Stimulated activated CD8-positive, alpha-beta memory T cell treated with anti-CD3 and anti-CD28 coated beads, Interleukin-4, amount 100 ng/mL, for 4 hours (primary cell): ENCODE measurements around the gene CYFIP2.

Experiments
- DNase-seq, 2 donors: peaks; one replicate each; pipeline ENCODE4 v3.0.0-alpha.2; 2020; ENCODE audit warnings: low read depth in 2 of 2, low spot score in 1 of 2

The CYFIP2 gene

DNA sequence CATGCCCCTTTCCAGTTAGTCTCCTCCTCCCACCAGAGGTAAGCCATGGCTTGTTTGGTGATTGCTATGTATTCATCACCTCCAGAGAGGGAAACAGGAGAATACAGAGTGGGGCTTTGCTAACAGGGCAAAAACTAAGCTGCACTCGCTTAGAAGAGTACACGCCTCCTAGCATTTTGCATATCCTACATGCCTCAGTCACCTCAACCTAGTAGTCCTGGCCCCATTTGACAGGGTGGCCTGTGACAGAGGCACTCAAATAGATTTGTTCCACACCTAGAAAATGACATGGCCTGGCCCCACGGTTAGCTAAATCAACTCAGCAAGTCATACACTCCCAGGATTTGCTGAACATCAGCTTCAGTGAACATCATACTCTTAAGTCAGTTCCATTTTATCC lies 90.7 kb downstream of the CYFIP2 start:
- DNase-seq: no peak

GRCh38 chr5:157357823-157358222 lies 91.9 kb downstream of the CYFIP2 start:
- no peak for DNase-seq

- no peak for DNase-seq
Measured at GRCh38 chr5:157358871-157359270, 92.9 kb downstream of the CYFIP2 start.

- no peak for DNase-seq
Measured at GRCh38 chr5:157359356-157360055, 93.6 kb downstream of the CYFIP2 start.

DNA sequence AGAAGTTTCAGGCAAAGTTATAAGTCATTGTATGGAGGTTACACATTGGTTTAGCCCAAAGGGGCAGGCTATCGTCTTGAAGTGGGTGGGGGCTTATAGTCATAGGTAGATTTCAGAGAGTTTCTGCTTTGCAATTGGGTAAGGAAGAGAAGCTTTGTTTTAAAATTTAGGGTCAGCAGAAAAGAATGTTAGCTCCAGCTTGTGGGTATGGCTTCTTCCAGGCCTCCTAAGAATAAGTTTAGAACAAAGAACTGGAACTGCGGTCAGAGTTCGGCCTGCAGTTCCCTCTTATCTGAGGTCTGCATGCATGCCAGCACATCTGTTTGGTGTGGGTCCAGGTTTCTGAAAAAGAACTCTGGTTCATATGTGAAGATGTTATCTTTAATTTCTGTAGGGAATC lies 96.1 kb downstream of the CYFIP2 start:
- no peak for DNase-seq

- DNase-seq: no peak
Measured at GRCh38 chr5:157362502-157362901, 96.6 kb downstream of the CYFIP2 start.

- DNase-seq: no peak
Measured at GRCh38 chr5:157362982-157363381, 97.1 kb downstream of the CYFIP2 start.

- DNase-seq: no peak
Measured at GRCh38 chr5:157365732-157366131, 99.8 kb downstream of the CYFIP2 start.

DNA sequence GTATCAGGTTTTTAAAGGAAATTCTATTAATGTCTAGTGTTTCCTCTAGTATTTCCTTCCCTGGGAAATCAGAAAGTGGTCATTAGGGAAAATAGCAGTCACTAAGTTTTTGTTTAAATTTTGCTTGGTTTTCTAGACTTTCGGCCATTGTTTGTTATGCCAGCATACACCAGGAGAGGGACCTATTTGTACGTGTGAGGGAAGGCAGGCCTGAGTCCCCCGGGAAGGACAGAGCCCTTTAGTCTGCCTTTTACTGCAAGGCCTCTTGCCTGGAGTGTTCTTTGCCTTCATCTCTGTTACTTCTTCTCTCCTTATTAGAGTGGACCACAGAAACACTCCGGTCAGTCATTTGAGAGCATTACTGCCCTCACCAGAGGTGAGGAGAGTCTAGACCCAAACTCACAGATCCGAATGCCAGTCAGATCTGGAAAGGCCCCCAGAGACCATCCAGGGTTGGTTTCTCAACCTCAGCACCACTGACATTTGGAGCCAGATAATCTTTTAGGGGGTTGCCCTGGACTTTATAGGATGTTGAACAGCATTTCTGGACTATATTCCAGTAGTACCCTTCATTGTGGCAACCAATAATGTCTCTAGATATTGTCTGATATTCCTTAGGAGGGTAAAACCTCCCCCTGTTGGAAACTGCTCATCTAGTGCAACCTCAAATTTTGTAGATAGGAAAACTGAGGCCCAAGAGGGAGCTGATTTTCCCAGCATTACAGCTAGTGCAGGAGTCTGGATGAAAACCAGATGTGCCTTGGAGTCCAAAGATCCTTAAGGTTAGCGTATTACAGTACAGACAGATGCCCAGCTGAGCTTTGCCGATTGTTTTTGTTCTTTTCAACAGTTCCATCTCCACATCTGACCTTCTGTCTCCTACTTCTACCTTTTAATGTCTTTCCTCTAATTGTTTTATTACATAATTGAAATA lies 101.1 kb downstream of the CYFIP2 start:
- DNase-seq: no peak

DNA sequence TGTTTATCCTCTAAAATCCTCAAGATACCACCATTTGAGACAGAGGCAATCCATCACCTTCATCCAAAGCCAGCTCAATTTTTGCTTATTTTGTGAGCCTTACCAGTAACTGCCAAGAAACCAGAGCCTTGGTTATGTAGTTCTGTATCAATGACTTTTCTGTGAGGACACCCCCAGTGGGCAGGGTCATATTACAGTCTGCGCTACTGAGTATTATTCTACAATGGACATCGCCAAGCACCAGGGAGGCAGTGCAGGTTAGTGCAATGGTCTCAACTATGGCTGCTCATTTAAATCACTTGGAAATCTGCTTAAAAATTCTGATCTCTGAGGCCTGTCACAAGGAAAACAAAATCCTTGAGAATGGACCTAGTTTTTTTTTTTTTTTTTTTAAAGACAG lies 103.6 kb downstream of the CYFIP2 start:
- no peak for DNase-seq

GRCh38 chr5:157370967-157371366 lies 105.0 kb downstream of the CYFIP2 start:
- DNase-seq: no peak

GRCh38 chr5:157371655-157372471 lies 105.9 kb downstream of the CYFIP2 start:
- DNase-seq: no peak

- no peak for DNase-seq
Measured at GRCh38 chr5:157372472-157372822, 106.5 kb downstream of the CYFIP2 start.

GRCh38 chr5:157378509-157378908 lies 112.6 kb downstream of the CYFIP2 start:
- no peak for DNase-seq

GRCh38 chr5:157379983-157380382 lies 114.1 kb downstream of the CYFIP2 start:
- DNase-seq: no peak

- DNase-seq: no peak
Measured at GRCh38 chr5:157381746-157382145, 115.8 kb downstream of the CYFIP2 start.

DNA sequence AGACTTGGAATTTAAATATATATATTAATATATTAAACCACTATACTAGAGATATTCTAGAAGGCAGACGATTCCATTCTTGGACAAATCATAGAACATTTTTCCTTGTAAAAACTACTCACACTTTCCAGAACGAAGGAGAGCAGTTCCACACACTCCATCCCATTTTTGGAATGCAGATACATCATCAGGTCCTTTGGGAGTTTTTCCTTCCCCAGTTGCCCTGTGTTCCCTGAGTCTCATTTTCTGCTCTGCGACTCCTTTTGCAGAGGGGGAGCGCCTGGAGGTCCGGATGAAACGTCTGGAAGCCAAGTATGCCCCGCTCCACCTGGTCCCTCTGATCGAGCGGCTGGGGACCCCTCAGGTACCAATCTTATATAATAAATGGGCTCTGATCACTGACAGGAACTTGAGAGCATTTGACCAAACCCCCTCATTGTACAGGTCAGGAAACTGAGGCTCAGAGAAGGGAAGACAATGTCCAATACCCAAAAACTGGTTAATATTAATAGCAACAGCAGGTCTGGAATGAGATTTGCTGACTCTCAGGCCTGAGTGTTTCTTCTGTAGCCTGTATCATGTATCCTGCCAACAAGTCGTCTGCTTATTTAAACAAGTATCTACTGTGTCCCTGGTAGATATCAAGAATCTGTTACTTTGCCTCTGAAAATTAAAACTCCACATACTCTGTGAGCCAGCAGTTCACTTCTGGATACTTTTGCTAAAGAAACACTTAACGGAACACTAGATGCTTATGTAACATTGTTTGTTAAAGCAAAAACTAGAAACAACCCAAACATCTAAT lies 117.3 kb downstream of the CYFIP2 start:
- DNase-seq: no peak

- no peak for DNase-seq
Measured at GRCh38 chr5:157384971-157385709, 119.2 kb downstream of the CYFIP2 start.

DNA sequence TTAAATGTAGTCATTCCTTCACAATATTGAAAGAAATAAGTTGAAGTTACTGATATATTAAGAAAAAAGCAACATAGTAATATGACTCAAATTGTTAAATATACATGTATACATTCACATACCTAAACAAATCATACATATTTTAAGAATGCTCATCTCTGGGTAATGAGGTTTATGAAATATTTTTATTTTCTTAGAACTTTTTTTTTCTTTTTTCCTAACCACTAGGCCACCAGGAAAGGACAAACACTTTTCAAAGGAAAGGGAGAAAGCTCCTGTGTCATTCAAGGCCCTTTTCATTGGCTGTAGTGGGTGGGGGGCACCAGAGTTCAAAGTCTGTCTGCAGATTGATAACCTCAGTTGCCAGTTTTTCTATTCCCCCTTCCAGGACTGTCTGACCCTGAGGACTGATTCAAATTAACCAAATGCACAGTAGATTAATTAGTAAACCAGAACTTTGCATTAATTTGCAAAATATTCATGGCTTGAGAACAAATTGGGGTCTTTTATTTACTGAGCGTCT lies 121.2 kb downstream of the CYFIP2 start:
- no peak for DNase-seq

GRCh38 chr5:157387683-157388093 lies 121.8 kb downstream of the CYFIP2 start:
- DNase-seq: no peak
